DND-41 (cell line): ENCODE measurements around the gene OR5F1.

Source experiments
- ATAC-seq: fragments of 200-7000 bp; cut with Tn5 transposase; 3 replicates; pipeline ENCODE4 v1.9.1; 2021; ENCODE audit warnings: low read depth; ENCODE audit not compliant: insufficient read depth
- DNase-seq: peaks from one replicate; pipeline ENCODE4 v3.0.0-alpha.2; 2020
- H2AFZ ChIP-seq: 2 replicates; pipeline ENCODE4 v1.6.0; 2012; ENCODE audit warnings: low read depth, low read length
- H3K27ac ChIP-seq: 2 replicates; pipeline ENCODE4 v1.5.1; 2012; ENCODE audit warnings: low read length, inconsistent platforms
- H3K27me3 ChIP-seq: fragments of 200-600 bp; sonication (generic); 2 replicates; pipeline ENCODE4 v1.6.0; 2012; ENCODE audit warnings: low read length, mild to moderate bottlenecking, inconsistent platforms; ENCODE audit not compliant: insufficient read depth, poor library complexity
- H3K36me3 ChIP-seq: 2 replicates; pipeline ENCODE4 v1.5.1; 2012; ENCODE audit warnings: low read length, inconsistent platforms; ENCODE audit not compliant: insufficient read depth
- H3K4me1 ChIP-seq: 2 replicates; pipeline ENCODE4 v1.5.1; 2012; ENCODE audit warnings: mild to moderate bottlenecking, low read length; ENCODE audit not compliant: insufficient read depth
- H3K4me2 ChIP-seq: 2 replicates; pipeline ENCODE4 v1.6.0; 2012; ENCODE audit warnings: mild to moderate bottlenecking, moderate library complexity, low read length, inconsistent platforms; ENCODE audit not compliant: insufficient read depth
- H3K4me3 ChIP-seq, 2 experiments: fragments of 200-600 bp in 1 of 2; shearing (Covaris generic) in 1 of 2; 2 replicates each; pipeline ENCODE4 v1.5.1; 2012 to 2016; ENCODE audit warnings: inconsistent platforms in 2 of 2, low read length in 2 of 2, mild to moderate bottlenecking in 2 of 2, low read depth in 1 of 2, moderate library complexity in 1 of 2
- H3K79me2 ChIP-seq: 2 replicates; pipeline ENCODE4 v1.6.0; 2012; ENCODE audit warnings: low read length, inconsistent platforms; ENCODE audit not compliant: insufficient read depth
- H3K9ac ChIP-seq: 2 replicates; pipeline ENCODE4 v1.6.0; 2012; ENCODE audit warnings: low read depth, mild to moderate bottlenecking, inconsistent platforms, low read length, moderate library complexity
- H3K9me3 ChIP-seq: 2 replicates; pipeline ENCODE4 v1.5.1; 2012; ENCODE audit warnings: low read length, moderate library complexity, mild to moderate bottlenecking, inconsistent platforms; ENCODE audit not compliant: insufficient read depth, severe bottlenecking
- H4K20me1 ChIP-seq: 2 replicates; pipeline ENCODE4 v1.6.0; 2012; ENCODE audit warnings: low read length; ENCODE audit not compliant: insufficient read depth
- CTCF ChIP-seq: IDR thresholded peaks from 2 replicates; pipeline ENCODE4 v1.5.1; 2012; ENCODE audit warnings: borderline replicate concordance, low read length, moderate library complexity, mild to moderate bottlenecking; ENCODE audit not compliant: poor library complexity, severe bottlenecking; ENCODE audit errors: extremely low read depth
- EZH2 ChIP-seq: IDR thresholded peaks from 3 replicates; pipeline ENCODE4 v1.6.1; 2012; ENCODE audit warnings: borderline replicate concordance, low read depth, mild to moderate bottlenecking, moderate library complexity, low read length, inconsistent platforms; ENCODE audit not compliant: severe bottlenecking

The OR5F1 gene

GRCh38 chr11:55994525-55994924 lies at the start of gene OR5F1:
OR5F1 (minus strand) TSS chr11:55994625; CDS start chr11:55994625, 0 bp downstream.
- Histone ChIP-seq H3K79me2 (no peaks in the 10 kb centered on the region), H3K9ac (no peak within 1 kb of the TSS), H3K27ac (no peak within 1 kb of the TSS), H2AFZ (no peak within 1 kb of the TSS), H3K4me3 (no peak within 1 kb of the TSS), H3K9me3 (no peaks in the 10 kb centered on the region), H3K27me3 (no peaks in the 10 kb centered on the region), H4K20me1 (no peaks in the 10 kb centered on the region), H3K36me3 (no peaks in the 10 kb centered on the region), H3K4me1 (no peaks in the 10 kb centered on the region), H3K4me2 (no peak within 1 kb of the TSS)
- TF ChIP-seq EZH2 (no peak), CTCF (no peak)
- ATAC-seq: no peak
- no peak for DNase-seq

GRCh38 chr11:56027354-56027753 lies 32.9 kb upstream of the OR5F1 start, which contains the start of gene OR5AS1:
OR5AS1 (plus strand) TSS chr11:56027654; CDS start chr11:56030419, 2,765 bp downstream.
- TF ChIP-seq EZH2: no peak
- TF ChIP-seq CTCF: no peak
- Histone ChIP-seq H3K79me2 (no peaks in the 10 kb centered on the region), H3K4me3 (no peak within 1 kb of the TSS), H3K4me1 (no peaks in the 10 kb centered on the region), H4K20me1 (no peaks in the 10 kb centered on the region), H3K27me3 (no peaks in the 10 kb centered on the region), H3K27ac (no peak within 1 kb of the TSS), H3K36me3 (no peaks in the 10 kb centered on the region), H3K9ac (no peak within 1 kb of the TSS), H3K4me2 (no peak within 1 kb of the TSS), H2AFZ (no peak within 1 kb of the TSS), H3K9me3 (no peaks in the 10 kb centered on the region)
- DNase-seq (no peak), ATAC-seq (no peak)

GRCh38 chr11:56013805-56014204 lies 19.4 kb upstream of the OR5F1 start:
- H3K36me3 ChIP-seq: no peaks in the 10 kb centered on the region
- TF ChIP-seq EZH2 (no peak), CTCF (no peak)
- DNase-seq (no peak), ATAC-seq (no peak)
- no peak overlapping the region for H3K9ac ChIP-seq
- H4K20me1 ChIP-seq: no peaks in the 10 kb centered on the region
- no peaks in the 10 kb centered on the region for H3K27me3 ChIP-seq
- no peak overlapping the region for H3K27ac ChIP-seq
- H3K79me2 ChIP-seq: no peaks in the 10 kb centered on the region
- H3K4me1 ChIP-seq: no peaks in the 10 kb centered on the region
- no peak overlapping the region for H3K4me2 ChIP-seq
- no peak overlapping the region for H2AFZ ChIP-seq
- H3K4me3 ChIP-seq: no peak overlapping the region
- H3K9me3 ChIP-seq: no peaks in the 10 kb centered on the region

GRCh38 chr11:56010716-56011115 lies 16.3 kb upstream of the OR5F1 start:
- H3K27ac ChIP-seq: no peak overlapping the region
- no peak for DNase-seq
- H3K79me2 ChIP-seq: no peaks in the 10 kb centered on the region
- TF ChIP-seq EZH2 (no peak), CTCF (no peak)
- no peaks in the 10 kb centered on the region for H3K9me3 ChIP-seq
- no peaks in the 10 kb centered on the region for H3K4me1 ChIP-seq
- no peaks in the 10 kb centered on the region for H4K20me1 ChIP-seq
- H3K4me3 ChIP-seq: no peak overlapping the region
- H3K36me3 ChIP-seq: no peaks in the 10 kb centered on the region
- H3K9ac ChIP-seq: no peak overlapping the region
- no peak overlapping the region for H3K4me2 ChIP-seq
- H2AFZ ChIP-seq: no peak overlapping the region
- ATAC-seq: no peak
- no peaks in the 10 kb centered on the region for H3K27me3 ChIP-seq
